Hematopoietic multipotent progenitor cell treated with erythropoietin and hydrocortisone succinate and interleukin-3 and kit ligand, for 17 days (in vitro differentiated cells): ENCODE results near the gene PAX8.

ENCODE experiments used
- DNase-seq: peaks from one replicate; pipeline ENCODE4 v3.0.0-alpha.2; 2015; ENCODE audit warnings: low spot score

Gene PAX8

DNA sequence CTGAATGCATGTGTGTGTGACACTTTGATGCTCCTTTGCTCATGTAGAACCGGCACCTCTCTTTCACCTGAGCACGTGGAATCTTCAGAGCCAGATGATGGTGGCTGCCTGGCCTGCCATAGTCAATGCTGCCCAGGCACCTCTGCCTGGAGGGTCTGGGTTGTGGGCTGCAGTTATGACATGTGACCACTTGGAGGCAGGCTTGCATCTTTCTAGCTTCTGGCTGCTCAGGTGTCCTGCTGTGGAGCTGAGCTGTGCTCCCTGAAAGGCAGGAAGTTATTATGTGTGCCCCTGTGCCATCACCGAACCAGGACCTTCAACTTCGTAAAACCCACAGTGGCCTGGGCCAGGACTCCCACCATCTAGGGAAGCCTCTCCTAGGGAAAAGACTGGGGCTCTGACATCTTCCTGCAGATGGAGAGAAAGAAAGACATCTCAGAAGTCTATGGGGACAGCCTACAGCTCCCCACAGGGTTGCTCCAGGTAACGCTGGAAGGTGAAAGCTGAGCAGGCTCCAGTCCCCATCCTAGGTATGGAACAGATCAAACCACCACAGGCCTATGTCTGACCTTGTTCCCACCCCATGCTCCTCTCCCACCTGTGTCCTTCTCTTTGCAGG, 74.7 kb downstream of the PAX8 start:
- peak; percentile 68 for DNase-seq

DNA sequence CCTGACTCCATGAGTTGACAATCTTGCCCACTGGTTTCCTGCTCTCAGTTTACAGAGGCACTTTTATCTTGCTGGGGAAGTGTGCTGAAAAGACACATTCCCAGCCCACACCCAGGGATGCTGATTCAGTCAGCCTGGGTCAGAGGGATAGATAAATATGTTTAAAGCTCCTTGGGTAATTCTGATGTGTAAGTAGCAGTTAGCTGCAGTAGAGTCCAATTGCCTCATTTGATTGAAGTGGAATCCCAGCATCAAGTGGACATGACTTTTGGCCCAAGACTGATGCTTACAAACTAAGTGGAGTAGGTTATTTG, 75.5 kb downstream of the PAX8 start:
- DNase-seq, result no peak

DNA sequence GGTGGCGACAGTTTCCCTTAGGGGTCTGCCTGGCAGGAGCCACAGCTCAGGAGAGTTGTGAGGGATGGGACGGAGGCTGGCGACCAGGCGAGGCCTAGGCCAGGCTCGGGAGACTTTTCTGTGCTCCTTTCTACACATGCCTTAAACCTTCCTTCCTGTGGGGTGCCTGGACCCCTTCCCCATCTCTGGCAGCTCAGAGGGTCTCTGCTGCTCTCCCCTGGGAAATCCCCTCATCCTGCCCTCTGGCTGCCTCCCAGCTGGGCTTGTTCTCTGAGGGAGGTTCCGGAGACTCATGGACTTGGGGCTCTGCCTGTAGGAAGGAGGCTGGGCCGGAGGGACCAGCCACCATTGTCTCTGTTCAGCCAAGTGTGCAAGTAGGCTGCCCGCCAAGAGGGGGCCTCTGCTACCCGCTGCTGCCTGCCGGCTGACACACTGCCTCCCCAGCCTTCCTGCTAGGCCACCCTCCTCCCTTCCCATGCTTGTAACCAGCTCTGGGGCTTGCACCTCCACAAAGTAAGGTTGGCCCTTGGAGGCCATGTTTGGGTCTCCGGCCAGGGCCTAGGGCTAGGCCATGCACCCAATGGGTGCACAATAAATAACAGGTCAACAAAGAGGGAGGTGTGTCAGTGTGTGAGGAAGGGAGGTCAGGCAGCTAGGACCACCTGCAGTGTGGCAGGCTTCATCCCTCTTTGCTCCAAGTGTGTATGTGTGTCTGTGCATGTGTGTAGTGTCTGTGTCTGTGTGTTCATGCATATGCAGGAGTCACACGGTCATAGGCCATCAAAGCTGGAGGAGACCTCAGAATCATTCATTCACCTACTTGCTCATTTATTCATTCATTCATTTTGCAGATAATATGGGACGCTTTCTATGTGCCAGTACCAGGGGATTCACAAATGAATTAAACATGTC, 76.2 kb downstream of the PAX8 start:
- DNase-seq, result no peak

DNA sequence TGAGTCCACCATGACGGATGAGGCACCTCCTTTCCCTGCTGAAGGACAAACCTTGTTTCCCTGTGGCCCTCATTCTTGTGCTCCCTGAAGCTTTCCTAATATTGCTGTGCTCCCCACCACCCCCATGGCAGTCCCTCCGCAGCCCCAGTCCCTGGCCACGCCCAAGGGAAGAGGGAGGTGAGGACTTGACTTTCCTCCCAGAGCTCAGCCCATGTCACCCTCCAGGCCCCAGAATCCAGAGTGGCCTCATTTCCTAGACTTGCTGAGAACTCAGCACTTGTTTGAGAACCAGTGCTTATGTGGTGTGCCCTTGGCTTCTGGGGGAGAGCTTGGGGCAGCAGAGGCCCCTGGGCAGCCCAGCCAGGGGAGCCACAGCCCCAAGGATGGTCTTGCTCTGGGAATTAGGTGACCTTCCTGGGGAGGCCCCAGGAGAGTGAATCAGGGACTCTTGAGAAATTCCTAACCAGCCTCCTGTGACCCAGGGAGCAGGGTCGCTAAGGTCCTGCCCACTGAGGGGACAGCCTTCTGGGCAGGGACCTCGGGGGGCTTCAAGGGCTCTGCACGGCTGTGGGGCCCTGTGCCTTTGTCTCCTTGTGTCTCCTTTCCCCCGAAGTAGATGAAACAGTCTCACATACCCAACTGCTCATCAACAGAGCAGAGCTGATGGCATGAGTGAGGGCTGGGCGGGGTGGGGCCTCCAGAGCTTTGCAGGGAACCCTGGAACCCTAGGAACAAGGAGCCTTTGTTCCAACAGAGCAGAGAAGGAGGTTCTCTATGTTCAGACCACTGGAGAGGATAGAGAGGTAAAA, 77.0 kb downstream of the PAX8 start:
- no peak for DNase-seq

DNA sequence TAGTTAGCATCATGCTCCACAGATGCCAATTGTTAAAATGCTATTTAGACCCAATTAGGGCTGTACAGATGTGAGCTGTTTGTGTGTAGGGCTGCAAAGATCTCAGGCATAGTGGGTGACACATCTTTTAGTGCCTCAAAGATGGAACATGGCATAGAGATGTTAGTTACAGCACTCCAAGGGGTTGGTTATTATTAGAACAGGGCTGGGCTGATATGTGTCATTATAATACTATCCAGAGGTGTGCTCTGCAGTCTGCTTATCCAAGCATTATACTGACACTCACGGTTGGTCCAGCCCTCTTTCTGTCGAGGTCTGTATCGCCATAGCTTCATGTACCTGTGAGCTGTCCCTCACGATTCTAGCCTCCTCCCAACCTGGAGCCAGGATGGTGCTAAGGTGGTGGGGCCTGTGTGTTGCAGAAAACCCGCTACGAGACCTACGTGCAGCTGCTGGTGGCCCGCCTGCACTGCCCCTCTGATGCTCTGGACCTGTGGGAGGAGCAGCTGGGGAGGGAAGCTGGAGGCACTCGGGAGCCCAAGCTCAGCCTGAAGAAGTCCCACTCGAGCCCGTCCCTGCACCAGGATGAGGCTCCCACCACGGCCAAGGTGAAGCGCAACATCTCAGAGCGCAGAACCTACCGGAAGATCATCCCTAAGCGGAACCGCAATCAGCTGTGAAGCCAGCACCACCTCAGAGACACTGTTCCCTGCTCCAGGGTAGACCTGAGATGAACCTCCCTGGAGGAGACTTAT, 77.8 kb downstream of the PAX8 start:
- no peak for DNase-seq

DNA sequence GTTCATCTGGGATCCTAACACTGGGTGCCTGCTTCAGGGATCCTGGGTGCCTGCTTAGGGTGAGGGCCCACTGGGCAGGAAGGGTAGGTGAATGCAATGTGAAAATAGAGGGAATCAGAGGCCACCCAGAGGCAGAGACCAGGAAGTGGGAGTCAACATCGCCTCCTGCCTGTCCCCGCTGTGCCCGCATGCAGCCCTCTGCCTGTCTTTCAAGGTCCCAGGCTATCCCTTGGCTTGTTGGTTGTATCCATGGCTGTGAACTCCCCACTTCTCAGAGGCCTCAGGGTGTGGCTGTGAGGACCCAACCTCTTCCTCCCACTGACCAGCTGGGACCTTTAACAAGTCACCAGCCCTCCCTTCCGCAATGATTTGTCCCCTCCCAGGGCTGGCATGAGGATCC, 78.5 kb downstream of the PAX8 start:
- no peak for DNase-seq

DNA sequence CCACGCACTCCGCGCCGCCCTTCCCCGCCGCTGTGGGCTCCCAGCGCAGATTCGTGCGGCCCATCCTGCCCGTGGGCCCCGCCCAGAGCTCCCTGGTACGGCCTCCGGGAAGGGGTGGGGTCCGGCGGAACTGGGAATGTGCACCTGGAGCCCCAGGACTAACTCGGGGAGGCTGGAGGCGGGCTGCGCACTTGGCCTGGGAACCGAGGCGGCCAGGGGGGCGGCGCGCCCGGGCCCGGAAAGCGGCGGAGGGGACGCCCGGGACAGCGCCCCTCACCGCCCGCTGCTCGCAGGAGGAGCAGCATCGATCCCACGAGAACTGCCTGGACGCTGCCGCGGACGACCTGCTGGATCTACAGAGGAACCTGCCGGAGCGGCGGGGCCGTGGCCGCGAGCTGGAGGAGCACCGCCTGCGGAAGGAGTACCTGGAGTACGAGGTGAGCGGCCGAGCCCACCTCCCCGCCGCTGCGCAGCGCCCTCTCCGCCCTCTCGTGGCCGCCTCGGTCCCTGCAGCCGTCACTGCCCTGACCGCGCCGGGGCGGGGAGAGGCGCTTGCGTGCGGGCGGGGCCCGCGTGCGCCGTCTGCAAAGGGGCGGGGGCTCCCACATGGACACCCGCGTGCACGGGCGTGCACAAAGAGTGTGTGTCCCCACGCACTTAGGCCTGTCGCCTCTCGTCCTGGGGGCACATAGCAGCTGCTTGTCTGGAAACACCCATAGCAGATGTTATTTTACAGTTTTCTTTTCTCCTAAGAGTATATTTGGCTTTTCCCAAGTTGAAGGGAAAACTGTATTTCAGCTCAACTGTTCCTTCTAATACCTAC, 79.7 kb downstream of the PAX8 start:
- DNase-seq, result peak; percentile 80

DNA sequence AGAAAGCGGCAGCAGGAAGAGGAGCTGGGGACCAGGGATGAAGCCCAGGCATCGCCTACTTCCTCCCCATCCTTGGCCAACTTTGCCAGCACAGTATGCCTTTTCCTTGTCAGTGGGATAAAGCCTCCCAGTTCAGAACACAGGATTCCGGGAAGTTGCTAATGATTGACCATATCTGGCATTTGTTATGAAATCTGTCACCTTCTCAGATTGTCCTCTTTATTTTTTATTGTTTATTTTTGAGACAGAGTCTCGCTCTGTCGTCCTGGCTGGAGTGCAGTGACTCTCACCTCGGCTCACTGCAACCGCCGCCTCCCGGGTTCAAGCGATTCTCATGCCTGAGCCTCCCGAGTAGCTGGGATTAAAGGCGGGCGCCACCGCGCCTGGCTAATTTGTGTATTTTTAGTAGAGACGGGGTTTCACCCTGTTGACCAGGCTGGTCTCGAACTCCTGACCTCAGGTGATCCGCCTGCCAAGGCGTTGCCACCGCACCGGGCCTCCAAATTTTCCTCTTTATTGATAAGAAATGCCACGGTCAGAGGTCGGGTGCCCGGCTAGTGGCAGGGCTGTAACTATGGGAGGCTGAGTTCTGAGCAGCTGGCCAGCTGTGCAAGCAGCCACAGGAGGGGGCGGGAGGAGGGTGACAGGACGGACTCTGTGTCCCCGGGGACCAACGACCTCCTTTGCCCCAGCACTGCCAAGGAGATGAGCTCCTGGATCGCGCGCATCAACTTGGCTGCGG, 80.5 kb downstream of the PAX8 start:
- DNase-seq, result no peak

DNA sequence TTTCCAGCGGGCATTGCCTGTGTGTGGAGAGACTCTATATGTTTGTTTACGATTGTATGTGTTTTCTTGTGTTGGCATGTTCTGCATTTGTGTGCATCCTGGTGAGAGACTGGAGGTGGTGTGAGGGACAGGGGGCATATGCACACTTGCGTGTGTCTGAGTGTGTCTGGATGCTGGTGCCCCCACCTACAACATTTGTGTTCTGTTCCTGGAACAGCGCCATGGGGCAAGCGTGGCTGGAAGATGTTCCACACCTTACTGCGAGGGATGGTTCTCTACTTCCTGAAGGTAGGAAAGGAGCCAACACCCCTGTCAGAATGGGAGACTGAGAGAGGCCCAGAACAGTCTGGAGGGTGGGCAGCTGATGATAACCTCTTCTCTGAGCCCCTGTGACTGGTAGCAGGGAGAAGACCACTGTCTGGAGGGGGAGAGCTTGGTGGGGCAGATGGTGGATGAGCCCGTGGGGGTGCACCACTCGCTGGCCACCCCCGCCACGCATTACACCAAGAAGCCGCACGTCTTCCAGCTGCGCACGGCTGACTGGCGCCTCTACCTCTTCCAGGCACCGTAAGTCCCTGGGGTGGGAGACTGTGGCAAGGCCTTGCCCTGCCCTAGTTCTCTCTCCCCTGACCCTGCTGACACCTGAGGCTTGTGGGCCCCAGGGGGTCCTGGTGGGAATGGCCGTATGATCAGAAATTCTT, 81.2 kb downstream of the PAX8 start:
- DNase-seq, result no peak

DNA sequence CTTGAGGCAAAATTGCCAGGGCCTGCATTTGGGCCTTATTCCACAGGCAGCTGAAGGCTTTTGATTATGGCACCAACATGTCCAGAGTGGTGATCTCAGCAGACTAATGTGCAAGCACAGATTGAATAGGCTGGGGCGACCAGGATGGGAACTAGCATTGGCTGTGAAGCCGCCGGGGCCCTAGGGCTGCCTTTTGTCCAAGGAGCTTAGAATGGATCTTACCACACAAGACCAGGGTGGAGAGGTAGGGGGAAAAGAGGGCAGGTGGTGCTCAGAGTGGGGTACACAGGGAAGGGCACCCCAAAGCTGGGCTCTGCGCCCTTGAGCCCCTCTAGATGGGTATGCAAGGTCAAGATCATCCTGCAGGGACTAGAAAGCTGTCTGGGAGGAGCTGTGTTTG, 81.9 kb downstream of the PAX8 start:
- DNase-seq, result no peak

DNA sequence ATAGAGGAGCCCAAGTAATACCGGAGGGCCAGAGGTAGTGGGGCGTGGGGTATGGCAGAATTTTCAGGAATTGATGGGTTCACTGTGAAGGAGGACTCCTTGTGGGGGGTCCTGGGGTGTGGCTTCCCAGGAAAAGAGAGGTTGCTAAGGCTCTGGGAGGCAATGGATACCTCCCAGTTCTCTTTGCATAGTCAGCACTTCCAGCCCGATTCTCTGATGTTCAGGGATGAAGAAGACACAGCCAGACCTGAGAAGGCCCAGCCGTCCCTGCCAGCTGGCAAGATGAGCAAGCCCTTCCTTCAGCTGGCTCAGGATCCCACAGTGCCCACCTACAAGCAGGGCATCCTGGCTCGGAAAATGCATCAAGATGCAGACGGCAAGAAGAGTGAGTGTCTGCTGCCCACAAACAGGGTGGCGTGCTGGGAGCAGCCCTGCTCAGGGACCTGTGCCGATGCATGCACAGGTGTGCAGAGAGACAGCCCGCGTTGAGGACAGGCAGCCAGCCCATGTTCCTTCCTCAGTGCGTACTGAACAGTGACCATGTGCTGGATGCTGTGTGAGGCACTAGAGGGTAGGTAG, 82.7 kb downstream of the PAX8 start:
- DNase-seq, result no peak

DNA sequence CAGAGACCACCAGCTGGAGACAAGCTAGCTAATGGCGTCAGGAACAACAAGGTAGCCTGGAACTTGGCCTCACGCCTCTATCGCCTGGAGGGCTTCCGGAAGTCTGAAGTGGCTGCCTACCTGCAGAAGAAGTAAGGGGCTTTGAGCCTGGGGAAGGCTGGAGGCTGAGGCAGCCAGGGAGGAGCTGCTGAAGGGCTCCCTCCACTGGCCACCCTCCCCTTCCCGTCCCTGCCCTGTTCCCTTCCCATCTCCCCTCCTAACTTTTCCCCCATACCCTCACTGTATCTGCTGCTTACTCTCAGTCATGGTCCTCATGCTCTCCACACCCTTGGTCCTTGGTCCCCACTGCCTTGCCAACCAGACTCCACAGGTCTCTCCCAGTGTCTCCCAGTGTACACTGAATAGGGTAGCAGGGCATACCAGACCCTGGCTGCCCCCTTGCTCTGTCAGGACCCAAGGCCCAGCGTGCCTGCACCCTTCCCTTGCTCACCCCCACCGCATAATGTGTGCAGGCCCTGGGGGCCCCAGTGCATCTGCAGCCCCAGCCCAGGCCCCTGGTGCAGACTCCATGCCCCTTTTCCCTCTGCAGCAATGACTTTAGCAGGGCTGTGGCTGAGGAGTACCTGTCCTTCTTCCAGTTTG, 86.1 kb downstream of the PAX8 start:
- no peak for DNase-seq

DNA sequence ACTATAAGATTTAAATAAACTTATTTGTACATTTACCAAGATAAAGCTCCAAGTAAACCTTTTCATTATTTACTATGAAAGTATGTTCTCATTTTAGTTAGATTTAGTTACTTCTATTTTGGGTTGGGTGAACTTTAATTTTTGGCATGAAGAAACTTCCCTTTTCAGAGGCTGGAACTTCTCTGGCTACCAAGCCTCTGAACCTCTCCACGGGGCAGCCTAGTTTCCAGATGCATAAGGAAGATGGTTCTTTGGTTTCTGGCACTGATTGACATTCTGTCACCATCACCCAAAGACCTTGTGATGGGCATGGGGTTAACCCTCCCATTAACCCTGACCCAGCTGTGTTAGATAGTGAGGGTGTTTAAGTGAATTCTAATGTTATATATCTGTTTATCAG, 87.8 kb downstream of the PAX8 start:
- no peak for DNase-seq

DNA sequence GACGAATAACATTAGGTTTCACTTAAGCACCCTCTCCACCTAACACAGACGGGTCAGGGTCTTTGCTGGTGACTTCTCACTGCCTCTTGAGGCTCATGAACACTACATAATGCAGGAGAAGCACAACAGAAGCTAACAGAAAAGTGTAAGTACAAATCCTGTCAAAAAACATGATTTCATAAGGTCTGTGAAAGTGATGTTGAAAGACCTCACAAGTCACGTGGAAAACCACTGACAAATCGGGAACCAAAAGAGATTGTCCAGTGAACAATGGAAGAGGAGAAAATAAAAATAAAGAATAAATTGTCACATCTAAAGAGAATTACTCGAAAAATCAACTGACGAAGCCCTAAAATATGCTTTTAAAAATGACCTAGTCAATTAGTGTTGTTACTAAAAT, 91.0 kb downstream of the PAX8 start:
- DNase-seq, result no peak

DNA sequence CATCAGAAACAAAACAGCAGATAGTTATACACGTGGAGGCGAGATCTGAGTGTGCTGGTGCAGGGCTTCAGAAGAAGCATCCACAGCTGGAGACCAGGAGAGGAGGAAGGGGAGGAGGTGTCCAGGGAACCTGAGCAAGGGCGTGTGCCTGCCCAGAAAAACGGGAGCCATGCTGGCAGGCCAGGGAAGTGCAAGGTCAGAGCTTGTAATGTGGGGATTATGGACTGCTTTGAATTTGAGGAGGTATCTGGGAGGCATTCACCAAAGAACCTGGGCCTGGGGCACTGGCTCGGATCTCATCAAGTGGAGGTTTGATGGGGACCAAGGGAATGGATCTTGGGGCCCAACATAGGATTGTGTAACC, 92.3 kb downstream of the PAX8 start:
- DNase-seq, result no peak

DNA sequence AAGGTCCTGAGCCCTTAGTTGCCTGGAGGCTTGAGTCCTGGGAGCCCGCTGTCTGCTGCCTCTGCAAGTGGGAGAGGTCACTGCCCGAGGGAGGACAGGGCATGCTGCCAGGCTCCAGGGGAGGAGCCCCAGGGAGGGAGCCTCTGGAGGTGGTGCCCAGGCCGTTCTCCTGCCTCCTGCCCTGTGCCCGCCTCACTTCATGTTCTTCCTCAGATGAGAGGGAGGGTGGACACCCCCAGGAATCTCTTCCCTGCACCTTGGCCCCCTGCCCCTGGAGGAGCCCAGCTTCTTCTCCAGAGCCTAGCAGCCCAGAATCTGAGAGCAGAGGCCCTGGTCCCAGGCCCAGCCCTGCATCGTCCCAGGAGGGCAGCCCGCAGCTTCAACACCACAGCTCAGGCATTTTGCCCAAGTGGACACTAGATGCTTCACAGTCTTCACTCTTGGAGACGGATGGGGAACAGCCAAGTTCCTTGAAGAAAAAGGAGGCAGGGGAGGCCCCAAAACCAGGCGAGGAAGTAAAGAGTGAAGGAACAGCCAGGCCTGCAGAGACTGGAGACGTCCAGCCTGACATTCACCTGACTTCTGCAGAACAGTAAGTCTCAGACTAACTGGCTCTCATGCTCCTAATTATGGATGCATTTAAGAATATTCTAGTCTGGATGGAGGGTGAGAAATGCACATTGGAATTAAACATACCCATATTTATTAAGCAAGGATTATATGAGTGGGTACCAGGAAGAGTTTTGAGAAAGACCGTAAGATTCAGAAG, 92.9 kb downstream of the PAX8 start:
- peak; percentile 64 for DNase-seq

DNA sequence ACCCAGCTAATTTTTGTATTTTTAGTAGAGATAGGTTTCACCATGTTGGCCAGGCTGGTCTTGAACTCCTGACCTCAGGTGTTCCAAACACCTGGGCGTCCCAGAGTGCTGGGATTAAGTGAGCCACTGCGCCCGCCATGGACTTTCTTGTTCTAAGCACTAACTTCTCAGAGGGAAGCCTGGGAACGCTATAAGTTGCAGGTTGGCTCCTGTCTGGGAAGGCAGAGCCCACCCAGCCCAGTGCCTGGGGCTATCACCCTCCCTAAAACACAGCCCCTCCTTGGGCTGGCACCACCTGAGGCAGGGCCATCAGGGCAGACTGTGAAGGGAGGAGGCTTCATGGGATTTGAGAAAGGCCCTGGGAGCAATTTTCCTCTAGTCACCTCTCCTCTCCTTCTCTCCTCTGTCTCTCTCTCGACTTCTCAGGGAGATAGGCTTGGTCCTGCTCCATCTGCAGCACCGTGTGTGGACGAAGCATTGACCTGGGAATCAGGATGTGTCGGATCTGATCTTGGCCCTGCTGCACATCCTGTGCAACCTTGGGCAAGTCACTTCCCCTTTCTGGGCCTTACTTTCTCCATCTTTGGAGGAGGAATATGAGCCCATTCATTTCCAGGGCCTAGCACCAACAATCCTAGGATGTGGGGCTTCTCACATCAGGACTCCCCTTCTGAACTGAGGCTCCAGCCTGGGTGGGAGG, 94.0 kb downstream of the PAX8 start:
- DNase-seq, result no peak

DNA sequence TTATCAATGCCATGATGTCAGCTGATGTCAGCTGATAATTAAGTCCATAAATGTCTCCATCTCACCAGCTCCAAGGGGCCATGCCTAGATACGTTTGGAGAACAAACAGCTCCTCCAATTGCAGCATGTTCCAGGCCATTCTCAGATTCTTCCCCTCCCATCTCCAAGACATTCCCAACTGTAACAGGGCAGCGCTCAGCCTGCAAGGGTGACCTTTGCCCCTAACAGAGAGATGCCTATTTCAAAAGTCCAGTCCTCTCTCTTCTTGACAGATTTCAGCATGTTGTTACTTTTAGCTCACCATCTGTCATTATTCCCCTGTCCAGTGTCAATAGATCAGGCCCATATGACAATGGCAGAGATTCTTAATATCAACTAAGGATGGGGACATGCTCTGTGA, 95.0 kb downstream of the PAX8 start:
- no peak for DNase-seq
